Skin of body (tissue), 2 donors: ENCODE measurements around the gene PNLDC1. TPM values are rescaled to one million over a fixed set of nuclear protein-coding genes. Genes with fewer than 3 reads are reported as not detected.
"Not testable (repeated sequence)": the region's sequence is repeated elsewhere in the genome, so short reads cannot be mapped to it uniquely, and the experiment has no call there.

Source experiments
- DNase-seq: peaks from one replicate; lab custom pipeline; 2025; lab: John Stamatoyannopoulos, UW
- total RNA-seq: library from RNA; depleted of rRNA; stranded (reverse); fragments of >200 nt; gene quantifications from one replicate; pipeline ENCODE4 v1.2.3, GENCODE V29; 2014

PNLDC1 gene
- total RNA-seq, 1 donor from 2014 or later, result 0.30 TPM

GRCh38 chr6:159819098-159819497 lies 19.0 kb downstream of the PNLDC1 start:
- DNase-seq, result no peak

- DNase-seq, result no peak
Measured at GRCh38 chr6:159819932-159820640, 20.0 kb downstream of the PNLDC1 start.

- no peak for DNase-seq
Measured at GRCh38 chr6:159821122-159821521, 21.0 kb downstream of the PNLDC1 start.

- DNase-seq, result no peak
Measured at GRCh38 chr6:159821726-159822125, 21.6 kb downstream of the PNLDC1 start.

GRCh38 chr6:159823953-159824352 lies 23.9 kb downstream of the PNLDC1 start:
- DNase-seq, result no peak

GRCh38 chr6:159824690-159825089 lies 24.6 kb downstream of the PNLDC1 start:
- not testable (repeated sequence) for DNase-seq

- DNase-seq, result no peak
Measured at GRCh38 chr6:159826004-159826403, 25.9 kb downstream of the PNLDC1 start.

- no peak for DNase-seq
Measured at GRCh38 chr6:159826968-159827647, 27.0 kb downstream of the PNLDC1 start.

- no peak for DNase-seq
Measured at GRCh38 chr6:159828074-159828473, 28.0 kb downstream of the PNLDC1 start.

GRCh38 chr6:159829526-159829925 lies 29.4 kb downstream of the PNLDC1 start:
- DNase-seq, result peak; percentile 23

GRCh38 chr6:159830501-159831372 lies 30.7 kb downstream of the PNLDC1 start:
- DNase-seq, result no peak

GRCh38 chr6:159831373-159831679 lies 31.2 kb downstream of the PNLDC1 start:
- no peak for DNase-seq

GRCh38 chr6:159832946-159833345 lies 32.9 kb downstream of the PNLDC1 start:
- no peak for DNase-seq

GRCh38 chr6:159833556-159833955 lies 33.5 kb downstream of the PNLDC1 start:
- no peak for DNase-seq

GRCh38 chr6:159833997-159834603 lies 34.0 kb downstream of the PNLDC1 start:
- no peak for DNase-seq

- no peak for DNase-seq
Measured at GRCh38 chr6:159836718-159837490, 36.8 kb downstream of the PNLDC1 start.

GRCh38 chr6:159837511-159837910 lies 37.4 kb downstream of the PNLDC1 start:
- no peak for DNase-seq

- no peak for DNase-seq
Measured at GRCh38 chr6:159838020-159838744, 38.1 kb downstream of the PNLDC1 start.

- DNase-seq, result no peak
Measured at GRCh38 chr6:159842035-159842434, 42.0 kb downstream of the PNLDC1 start.
